Epidermal melanocyte (primary cell): ENCODE measurements around the gene AFF3.

Source experiments
- DNase-seq: peaks from one replicate; pipeline ENCODE4 v3.0.0; 2011; ENCODE audit warnings: low spot score; ENCODE audit not compliant: insufficient read length

Gene AFF3

DNA sequence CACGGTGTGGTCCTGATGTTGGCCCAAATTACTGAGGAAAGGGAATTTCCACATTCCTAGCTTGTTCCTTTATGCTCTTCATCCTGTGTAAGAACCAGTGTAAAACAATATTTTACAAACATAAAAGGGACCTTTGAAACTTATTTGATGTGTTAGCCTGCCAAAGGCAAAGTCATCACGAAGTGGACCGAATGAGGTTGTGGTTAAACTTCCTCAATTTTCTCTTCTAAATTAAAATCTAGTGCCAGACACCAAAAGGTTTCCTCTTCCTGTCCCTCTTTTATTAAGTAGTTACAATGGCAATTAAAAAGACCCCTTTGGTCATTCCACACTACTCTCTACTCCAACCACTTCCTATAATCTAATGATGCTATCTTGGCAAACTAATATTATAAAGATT lies 279.8 kb downstream of the AFF3 start:
- no peak for DNase-seq

DNA sequence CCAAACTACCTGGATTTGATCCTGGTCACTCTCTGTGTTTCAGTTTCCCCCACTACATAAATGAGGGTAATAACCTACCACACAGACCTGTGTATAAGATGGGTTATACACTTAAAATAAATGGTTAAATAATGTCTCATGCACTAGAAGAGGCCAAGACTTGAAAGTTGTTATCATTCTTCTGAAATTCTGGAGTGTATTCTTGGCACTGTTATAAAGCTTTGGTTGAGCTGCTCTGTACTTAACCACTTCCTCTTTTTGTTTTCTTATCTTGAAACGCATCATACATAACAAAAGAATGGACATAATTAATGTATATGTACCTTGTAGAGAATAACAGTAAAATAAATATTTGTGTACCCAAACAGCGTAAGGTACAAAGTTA lies 281.0 kb downstream of the AFF3 start:
- DNase-seq: no peak

DNA sequence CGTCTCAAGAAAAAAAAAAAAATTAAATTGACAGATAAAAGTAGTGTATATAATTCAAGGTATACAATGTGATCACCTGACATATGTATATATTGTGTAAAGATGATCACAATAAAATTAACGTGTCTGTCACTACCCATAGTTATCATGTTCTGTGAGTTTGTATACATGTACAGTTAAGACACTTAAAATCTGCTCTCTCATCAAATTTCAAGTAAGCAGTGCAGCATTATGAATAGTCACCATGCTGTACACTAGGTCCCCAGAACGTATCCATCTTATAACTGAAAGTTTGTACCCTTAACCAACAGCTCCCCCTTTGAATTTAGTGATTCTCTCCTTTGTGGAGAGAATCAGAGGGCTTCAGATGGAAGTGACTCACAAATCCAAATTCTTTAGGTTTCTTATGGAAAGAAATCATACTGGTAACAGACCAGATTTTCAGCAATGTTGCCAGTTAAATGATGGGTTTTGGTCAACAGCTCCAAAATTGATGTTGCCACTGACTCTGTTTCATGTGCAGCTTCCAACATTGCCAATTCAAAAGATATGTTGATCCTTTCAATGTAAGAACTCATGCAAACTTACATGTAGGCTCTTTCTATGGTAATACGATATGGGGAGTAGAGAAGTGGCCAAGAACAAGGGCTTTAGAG lies 281.5 kb downstream of the AFF3 start:
- DNase-seq: no peak

DNA sequence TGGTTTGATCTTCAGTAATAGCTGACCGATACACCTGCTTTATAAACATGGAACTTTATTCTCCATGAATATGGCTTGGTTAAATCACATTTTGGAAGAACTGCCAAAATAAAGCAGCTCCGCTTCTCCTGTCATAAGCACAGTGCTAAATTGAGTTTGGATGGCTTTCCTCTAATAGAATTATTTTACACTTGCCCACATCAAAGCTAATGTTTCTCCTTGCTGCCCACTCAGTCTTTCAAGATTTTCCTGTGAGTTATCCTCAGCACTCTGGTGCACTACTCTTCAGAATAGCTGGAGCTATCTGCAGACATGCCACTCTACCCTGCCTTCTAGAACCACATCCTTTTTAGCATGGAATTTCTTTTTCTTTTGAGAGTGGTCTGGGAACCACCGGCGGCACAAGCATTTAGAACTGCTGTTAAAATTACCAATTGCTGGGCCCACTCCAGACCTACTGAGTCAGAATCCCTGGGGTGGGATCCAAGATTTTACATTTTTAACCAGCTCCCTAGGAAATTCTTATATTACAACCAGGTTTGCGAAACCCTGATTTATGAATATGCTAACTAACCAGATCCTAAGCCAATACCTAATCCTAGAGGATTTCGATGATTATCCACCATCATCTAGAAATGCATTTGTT lies 283.3 kb downstream of the AFF3 start:
- DNase-seq: no peak

DNA sequence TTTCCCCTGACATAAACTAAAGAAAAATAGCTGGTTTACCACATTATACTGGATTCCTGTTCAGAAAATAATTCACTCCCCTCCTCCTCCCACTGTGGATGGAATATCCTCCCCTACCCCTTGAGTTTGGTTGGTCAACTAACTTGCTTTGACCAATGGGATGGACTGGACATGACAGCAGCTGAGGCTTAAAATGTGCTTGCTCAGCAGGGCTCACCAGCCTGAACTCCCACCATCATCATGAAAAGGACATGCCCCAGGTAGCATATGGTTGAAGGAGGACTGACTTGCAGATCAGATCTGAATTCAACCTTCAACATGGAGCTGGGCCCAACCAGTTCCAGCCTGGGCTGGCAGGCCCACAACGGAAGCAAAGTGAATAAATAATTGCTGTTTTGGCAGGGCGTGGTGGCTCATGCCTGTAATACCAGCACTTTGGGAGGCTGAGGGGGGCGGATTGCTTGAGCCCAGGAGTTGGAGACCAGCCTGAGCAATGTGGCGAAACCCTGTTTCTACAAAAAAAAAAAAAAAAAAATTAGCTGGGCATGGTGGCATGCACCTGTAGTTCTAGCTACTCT lies 284.4 kb downstream of the AFF3 start:
- no peak for DNase-seq

DNA sequence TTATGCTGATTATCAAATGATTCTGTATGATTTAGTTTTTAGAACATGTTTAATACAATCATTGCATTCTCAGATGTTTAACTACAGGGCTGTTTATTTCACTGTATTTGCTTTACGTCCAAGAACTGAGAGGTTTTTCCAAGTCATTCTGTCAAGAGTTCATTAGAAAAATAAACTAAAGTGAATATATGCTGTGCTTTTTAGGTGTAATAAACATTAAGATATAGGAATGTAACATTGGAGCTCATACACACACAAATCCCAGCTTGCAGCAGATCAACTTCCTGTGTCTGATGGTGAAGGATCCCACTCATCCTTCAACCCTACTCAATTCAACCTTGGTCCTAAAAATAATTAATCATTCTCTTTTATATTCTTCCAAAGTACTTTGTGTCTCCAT lies 285.0 kb downstream of the AFF3 start:
- DNase-seq: no peak

DNA sequence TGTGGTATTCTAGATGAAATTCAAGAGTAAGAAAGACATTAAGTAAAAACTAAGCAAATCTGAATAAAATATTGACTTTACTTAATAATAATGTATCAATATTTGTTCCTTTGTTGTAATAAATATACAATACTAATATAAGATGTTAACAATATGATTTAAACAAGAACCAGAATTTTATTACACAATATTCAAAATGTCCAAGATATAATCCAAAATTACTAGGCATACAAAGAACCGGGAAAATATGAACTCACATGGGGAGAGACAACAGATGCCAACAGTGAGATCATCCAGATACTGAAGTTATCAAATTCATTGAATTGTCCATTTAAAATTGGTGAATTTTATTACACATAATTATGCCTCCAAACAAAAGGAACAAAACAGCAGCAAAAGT lies 286.3 kb downstream of the AFF3 start:
- no peak for DNase-seq

DNA sequence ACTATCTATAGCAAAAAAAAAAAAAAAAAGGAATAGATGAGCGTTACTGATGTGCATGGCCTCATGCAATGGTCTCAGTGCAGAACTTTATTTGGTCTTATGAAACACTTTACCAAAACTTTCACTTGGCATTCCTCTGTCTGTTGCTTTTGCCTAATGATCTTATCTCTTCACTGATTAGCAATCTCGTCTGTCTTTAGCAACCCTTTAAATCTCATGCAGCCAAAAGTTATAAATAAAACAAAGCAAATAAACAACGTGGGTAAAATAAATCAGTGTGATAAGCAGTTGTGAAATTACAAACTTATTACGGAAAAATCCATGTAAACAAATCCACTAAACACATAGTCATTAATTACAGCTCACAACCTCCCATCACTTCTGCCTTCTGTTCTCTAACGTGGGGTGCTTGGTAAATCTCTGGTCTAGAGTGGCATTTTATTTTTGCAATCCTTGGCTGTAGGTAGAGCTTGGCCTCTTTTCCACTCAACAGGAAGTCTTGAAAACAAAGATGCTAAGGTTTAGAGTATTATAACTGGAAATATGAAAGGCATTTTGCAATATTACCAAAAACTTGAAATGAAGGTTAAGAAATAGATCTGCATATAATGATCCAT lies 288.0 kb downstream of the AFF3 start:
- DNase-seq: no peak

DNA sequence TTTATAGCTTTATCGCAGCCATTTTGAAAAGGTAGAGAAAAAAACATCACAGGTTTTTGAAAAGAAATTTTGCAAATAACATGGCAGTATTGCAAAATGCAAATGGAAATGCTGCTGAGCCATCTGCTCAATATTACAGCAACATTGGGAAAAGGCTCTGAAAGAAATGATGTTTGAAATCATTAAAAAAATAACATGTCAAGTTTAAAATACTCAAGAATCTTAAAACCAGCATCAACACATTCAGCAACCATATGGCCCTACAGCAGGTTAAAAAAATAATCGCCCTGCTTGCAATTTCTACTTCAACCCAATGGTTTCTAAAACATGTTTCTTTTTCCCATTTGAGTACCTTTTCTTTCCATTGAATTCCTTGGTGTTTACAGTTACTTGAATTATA lies 289.4 kb downstream of the AFF3 start:
- DNase-seq: no peak

DNA sequence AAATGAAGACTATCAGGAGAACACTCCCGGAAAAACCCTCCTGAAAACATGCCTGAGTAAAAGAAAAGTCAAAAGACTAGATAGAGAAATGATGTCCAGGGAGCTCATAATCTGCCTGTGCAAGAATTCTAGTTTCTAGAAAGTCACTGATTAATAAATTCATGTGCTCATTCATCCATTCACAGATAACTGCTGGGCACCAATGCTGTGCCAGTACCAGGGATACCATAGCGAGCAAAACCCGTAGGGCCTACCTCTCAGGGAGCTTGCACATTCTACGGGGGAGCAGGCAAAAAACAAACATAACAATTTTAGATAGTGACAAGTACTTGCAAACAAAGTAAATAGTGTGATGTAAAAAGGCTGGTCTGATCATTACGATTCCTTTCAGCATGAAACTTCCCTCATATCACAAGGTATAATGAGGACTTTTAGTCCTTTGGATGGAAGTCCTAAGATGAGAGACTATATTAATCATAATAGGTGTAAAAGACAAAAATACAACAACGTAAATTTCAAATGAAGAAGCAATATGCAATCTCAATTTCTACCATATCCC lies 289.9 kb downstream of the AFF3 start:
- DNase-seq: no peak

DNA sequence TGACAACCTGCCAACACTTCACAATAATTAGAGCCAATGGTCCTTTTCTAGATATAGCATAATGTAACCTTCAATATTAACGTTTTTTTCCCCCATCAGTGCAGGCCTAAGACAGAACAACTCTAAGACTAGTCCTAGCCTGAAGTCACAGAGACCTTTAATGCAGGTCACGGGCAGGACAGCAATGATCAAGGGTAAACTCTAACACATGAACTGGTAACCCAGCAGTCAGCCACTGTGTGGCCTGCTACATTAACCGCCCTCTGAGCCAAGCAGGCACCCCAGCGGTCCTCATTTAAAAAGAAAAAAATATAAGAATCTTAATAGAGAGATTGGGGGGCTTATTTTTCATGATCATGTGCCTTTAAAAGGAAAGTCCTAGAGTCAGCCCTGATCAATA lies 290.6 kb downstream of the AFF3 start:
- DNase-seq: no peak

DNA sequence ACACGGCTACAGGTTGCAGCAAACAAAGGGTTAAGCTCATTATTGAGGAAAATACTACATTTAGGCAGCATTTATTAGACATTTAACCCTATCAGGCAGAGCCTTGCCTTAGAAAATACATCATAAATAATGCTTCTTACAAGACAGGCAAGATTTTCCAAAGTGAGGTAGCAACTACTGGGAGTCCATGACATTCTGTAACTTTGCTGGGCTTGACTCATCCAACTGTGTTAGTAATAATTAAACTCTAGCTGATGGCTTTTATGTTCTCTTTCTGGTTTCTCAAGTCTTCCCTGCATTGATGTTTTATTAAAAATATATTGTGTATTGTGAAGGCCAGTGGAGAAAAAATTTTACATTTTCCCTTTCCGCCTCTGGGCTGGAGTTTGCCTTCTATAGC lies 291.3 kb downstream of the AFF3 start:
- no peak for DNase-seq

DNA sequence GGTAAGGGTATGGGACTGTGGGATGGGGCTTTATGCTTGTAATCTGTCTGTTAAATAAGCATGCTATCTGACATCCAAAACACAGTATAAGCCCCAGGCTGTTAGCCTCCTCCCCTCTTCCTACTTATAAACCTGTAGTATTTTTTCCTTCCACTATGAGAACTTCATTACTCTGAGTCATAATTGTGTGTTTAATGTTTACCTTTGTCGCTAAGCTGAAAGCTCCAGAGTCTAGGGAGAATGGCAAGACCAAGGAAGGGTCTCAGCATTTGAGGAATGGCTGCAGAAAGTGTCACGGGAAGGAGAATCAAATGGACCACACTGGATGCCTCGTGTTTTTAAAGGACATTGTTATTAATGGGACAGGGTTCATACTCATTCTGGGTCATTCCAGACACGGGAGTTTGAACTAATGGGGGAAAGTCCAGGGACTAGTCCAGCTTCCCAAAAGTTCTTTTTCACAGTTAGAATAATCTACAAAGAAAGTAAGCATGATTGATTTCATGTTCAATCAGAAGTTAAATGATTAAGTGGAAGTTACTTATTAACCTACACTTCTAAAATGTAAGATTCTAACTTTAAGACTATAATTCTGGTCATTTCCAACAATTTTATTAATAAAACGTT lies 292.2 kb downstream of the AFF3 start:
- no peak for DNase-seq

DNA sequence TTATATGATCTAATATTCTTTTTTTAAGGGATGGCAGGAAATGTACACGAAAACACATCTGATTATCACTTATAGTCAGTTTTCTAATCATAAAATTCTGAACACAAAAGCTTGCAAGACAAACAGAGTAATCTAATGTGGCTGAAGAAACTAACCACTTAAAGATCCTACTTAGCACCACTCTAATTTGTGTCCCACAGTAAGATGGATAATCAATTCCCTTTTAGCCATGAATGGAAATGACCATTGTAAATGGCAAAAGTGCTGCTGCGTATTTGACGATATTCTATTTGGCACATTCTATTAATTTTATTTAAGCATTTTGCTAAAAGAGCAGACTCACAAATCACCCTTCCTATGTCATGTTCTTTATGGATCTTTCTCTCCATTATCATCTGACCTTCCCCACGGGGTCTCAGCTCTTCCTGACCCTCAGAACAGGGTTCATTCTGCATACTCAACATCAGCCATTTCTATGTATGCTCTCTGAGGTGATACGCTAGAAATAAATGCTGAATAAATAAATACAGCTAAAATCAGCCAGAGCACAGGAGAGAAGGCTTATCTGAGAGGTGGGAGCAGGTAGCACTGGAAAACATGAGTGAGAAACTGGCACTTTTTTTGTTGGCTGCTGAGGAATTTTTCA lies 295.8 kb downstream of the AFF3 start:
- DNase-seq: no peak

DNA sequence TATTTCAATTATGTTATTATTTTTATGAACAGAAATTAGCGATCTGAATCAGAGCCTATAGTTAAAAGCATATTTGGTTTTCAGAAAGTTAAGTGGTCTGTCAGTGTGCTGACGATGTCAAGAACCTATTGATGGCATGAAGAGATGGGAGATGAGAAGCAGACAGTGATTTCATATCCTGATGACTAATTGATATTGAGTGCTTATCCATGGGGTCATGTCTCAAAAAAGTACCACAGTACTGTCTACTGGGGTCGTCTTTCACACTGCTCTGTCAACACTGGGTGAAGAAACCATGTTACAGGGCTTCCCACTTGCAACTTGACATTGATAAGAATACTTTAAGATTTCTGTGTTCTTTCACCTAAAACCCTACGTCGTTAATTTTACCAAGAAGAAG lies 297.1 kb downstream of the AFF3 start:
- no peak for DNase-seq

DNA sequence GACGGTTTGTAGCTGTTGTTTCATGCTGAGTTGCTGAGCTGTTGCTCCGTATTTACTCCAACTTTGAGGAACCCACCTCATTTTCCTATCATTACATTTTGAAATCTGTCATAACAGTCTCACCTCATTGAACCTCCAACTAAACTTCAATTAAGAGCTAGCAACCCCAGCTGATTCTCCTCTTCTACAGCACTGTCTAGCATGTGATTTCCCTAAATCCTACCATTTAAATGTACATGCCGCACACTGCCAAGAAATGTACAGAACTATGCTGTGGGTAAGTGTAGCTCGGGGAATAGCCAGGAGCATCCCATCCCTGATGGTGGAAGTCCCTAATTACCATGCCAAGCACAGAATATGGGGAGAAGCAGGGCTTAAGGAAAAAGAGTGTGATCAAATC lies 299.9 kb downstream of the AFF3 start:
- DNase-seq: no peak

DNA sequence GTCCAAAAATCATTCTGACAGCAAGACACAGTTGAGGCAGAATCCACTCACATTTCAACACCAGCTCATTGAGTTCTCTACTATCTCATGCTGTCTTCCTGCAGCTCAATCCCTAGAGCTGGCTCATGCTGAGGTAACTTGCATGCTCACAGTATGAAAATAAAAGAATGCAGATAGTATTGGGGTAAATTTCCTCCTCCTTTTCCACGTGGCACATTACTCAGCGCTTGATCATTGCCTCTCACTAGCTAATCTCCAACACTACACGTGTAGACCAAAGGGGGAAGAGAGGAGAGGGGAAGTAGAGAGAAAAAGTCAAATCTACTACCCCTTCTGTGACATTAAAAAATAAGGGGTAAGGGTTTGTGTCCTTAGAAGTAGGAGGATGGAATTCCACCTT lies 300.6 kb downstream of the AFF3 start:
- no peak for DNase-seq

DNA sequence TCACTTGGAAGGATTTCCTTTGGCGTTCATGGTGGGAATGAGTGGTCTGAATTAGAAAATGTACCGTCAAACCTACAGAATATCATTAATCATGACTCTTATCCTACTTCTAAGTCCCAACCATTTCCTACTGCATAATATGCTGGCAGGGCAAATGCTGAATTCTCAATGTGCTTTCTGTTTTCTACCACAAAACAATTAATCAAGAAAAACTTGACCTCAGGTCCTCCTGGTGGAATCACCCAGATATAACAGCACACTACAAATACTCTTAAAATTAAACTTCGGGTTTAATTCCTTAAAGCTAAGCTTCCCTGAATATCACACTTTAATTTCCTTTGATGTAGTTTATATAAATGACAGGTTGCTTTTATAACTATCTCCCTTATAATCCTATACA lies 301.6 kb downstream of the AFF3 start:
- no peak for DNase-seq

DNA sequence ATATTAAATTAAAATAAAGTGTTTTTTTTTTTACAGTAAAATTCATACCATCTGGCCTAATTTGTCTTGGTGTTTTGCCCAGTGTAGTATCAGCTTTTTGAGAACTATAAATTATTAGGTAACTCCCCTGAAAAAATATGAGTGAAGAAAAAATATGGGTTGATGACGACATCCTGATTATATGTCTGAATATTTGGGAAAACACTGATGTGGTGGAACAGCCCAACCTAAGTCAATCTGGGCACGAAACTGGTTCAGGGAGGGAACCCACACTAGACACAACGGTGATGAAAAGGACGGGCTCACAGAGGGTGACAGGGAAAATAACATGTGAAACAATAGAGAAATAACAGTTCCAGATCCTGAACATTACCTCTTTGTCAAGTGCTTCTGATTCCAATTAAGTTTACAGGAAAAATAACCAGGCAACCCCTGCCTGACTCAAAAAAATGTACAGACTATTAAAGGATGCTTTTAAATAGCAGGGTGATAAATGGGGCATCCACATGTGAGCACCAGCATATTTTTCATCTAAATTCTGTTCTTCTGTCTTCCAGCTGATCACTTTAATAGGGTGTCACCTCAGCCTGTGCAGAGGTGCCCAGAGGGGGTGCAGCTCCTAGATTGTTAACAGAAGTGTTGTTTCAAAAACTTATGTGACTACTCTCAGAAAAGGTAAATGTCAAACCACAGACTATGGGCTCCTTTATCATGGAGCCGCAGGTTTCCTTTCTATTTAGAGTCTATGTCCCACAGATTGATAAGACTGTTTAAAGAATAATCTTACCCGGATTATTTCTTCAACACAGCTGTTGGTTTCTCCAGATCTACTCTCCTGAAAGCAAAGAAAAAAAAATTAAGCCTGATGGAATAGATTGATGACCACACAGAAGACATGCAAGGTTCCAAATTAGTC lies 305.4 kb downstream of the AFF3 start:
- DNase-seq: no peak

DNA sequence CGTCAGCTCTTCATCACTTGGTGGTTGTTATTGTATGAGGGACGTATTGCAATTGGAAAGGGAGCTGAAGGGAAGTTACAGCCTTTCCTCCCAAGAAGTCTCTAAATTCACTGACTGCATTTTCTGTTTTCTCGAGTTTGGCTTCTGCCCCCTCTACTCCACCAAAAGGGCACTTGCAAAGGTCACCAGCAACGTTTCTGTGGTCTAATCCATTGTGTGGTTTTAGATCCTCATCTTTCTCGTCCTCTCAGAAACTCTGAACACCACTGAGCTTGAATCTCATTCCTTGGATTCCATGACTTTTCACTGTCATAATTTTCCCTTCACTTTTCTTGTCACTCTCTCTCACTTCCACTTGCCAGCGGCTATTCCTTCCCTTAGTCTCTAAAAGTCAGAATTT lies 308.0 kb downstream of the AFF3 start:
- no peak for DNase-seq
